ENCODE results near the gene PARD3B.

DNA sequence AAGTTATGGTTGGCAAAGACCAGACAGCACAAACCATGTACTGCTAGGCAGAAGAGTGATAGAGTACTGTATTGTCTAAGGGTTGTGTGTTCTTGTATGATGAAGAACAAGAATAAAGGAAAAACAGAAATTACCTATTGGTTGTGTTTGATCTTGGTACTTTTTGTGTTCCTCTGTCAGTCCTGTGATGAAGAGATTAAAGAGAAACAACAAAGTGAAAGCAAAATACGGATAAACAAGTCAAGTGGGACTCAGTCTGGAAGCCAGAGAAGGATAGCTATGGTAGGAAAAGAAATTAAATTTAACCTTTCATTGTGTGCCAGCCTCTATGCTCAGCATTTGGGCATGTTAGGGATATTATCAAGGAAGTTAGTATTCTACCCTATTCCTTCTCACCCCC lies 413.1 kb downstream of the PARD3B start:
- TF ChIP-seq, protein P1, sequence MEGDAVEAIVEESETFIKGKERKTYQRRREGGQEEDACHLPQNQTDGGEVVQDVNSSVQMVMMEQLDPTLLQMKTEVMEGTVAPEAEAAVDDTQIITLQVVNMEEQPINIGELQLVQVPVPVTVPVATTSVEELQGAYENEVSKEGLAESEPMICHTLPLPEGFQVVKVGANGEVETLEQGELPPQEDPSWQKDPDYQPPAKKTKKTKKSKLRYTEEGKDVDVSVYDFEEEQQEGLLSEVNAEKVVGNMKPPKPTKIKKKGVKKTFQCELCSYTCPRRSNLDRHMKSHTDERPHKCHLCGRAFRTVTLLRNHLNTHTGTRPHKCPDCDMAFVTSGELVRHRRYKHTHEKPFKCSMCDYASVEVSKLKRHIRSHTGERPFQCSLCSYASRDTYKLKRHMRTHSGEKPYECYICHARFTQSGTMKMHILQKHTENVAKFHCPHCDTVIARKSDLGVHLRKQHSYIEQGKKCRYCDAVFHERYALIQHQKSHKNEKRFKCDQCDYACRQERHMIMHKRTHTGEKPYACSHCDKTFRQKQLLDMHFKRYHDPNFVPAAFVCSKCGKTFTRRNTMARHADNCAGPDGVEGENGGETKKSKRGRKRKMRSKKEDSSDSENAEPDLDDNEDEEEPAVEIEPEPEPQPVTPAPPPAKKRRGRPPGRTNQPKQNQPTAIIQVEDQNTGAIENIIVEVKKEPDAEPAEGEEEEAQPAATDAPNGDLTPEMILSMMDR (IDR thresholded peaks at IDR 0.05), result no peak
- TF ChIP-seq POLR2A (IDR thresholded peaks at IDR 0.05) (no peak), POLR2AphosphoS5 (IDR thresholded peaks at IDR 0.05) (no peak), EP300 (IDR thresholded peaks at IDR 0.05) (no peak)

Measured in sigmoid colon (tissue), 4 donors.